ENCODE measurements around the gene TADA2A.
"Not testable (repeated sequence)": the region's sequence is repeated elsewhere in the genome, so short reads cannot be mapped to it uniquely, and the experiment has no call there.

GRCh38 chr17:37511642-37512041 is 105.0 kb downstream of the TADA2A start:
- TF ChIP-seq CEBPB (IDR thresholded peaks at IDR 0.05; ENCODE audit: low read depth, low read length); CTCF (IDR thresholded peaks at IDR 0.05; ENCODE audit: control extremely low read depth in 1 of 3, insufficient read depth in 1 of 3, low read depth in 1 of 3, low read length in 3 of 3): not testable (repeated sequence)
